A673 (cell line): ENCODE data around the gene C1QTNF8.

Source experiments
- CTCF ChIP-seq: fragments of 300-800, 200-600 bp; sonication (generic); conservative IDR thresholded peaks from 2 replicates; pipeline ENCODE4 v1.5.1; 2017; ENCODE audit warnings: low read depth, mild to moderate bottlenecking, antibody characterized with exemption, low read length, moderate library complexity, mixed read lengths
- EZH2 ChIP-seq: fragments of 200-600 bp; sonication (generic); IDR thresholded peaks from 2 replicates; pipeline ENCODE4 v1.6.1; 2017; ENCODE audit warnings: borderline replicate concordance, low read depth, mild to moderate bottlenecking, mixed read lengths, antibody characterized with exemption, low read length; ENCODE audit not compliant: poor library complexity, severe bottlenecking

- no peak for TF ChIP-seq CTCF
- TF ChIP-seq EZH2: no peak
These were observed 20.5 kb downstream of the C1QTNF8 start for GRCh38 chr16:1075546-1075945.
